Astrocyte (in vitro differentiated cells and primary cell): ENCODE data around the gene PELI2.

Experiments used
- CTCF ChIP-seq: IDR thresholded peaks from 2 replicates; pipeline ENCODE4 v1.5.1; 2011; ENCODE audit warnings: low read depth, mild to moderate bottlenecking, inconsistent platforms, low read length, moderate library complexity; ENCODE audit not compliant: insufficient read depth
- EZH2 ChIP-seq: IDR thresholded peaks from 2 replicates; pipeline ENCODE4 v1.6.1; 2012; ENCODE audit warnings: mild to moderate bottlenecking, low read length, inconsistent platforms; ENCODE audit not compliant: insufficient read depth

- no peak for TF ChIP-seq CTCF
- TF ChIP-seq EZH2 = no peak
Measured at GRCh38 chr14:56278383-56278782, 160.2 kb downstream of the PELI2 start.
